Heart left ventricle (tissue), 13 donors: Measurements from ENCODE around the gene SLC16A10.

Experiments
- CTCF ChIP-seq, 12 donors: fragments of 200-600 bp; sonication (generic) in 4 of 12; IDR thresholded peaks; one replicate each; pipeline versions ENCODE4 v1.5.0 to v1.8.0; 2018 to 2022; ENCODE audit warnings: antibody characterized with exemption in 12 of 12, mild to moderate bottlenecking in 5 of 12
- POLR2A ChIP-seq, 2 donors: fragments of 450-650 bp; IDR thresholded peaks; one replicate each; pipeline ENCODE4 v1.6.1; 2017; ENCODE audit warnings: antibody characterized with exemption in 2 of 2, mild to moderate bottlenecking in 2 of 2, moderate library complexity in 2 of 2
- donor health status: ischemic (EF 13 %, LVEDD 7.1; RV severe dilation, severe dysfunction).
- donor health status: DM: no; HTN: yes; CAD: no.
- donor health status: DM: no; HTN: no; CAD: no.
- donor health status: ischemic (EF 25% LVEDD 6.9; RV normal size, moderate dysfunction).
- donor health status: ischemic (EF 25% LVEDD 5.7; RV mildly dilated, moderate dysfunction).
- donor health status: ischemic (EF 35%, LVEDD 5.7; RV mildly dilated, moderate dysfunction).
- donor health status: nonischemic (EF 11% LVEDD 7.7; RV severe dilation, severe dysfunction).
- donor health status: DM: yes; HTN: yes; CAD: no.
- donor health status: PGD.
- donor health status: ischemic (EF 29% LVEDD 5.4; RV normal size, mild dysfunction).
- donor health status: nonischemic (EF 23%, LVEDD 6.1; RV moderate dilation, normal function).

GRCh38 chr6:111080698-111081097 is 6.6 kb upstream of the SLC16A10 start:
- TF ChIP-seq POLR2A (IDR thresholded peaks at IDR 0.05) = no peak
- no peak for TF ChIP-seq CTCF (IDR thresholded peaks at IDR 0.05)
